Ovary (tissue), 9 donors: ENCODE results near the gene DXO. TPM values are rescaled to one million over a fixed set of nuclear protein-coding genes. Genes with fewer than 3 reads are reported as not detected.

Experiments
- DNase-seq, 5 donors: peaks; one replicate each; pipeline ENCODE4 v3.0.0-alpha.2; 2019 to 2020
- H3K27ac ChIP-seq, 2 donors: fragments of 200-600 bp; one replicate each; pipeline versions ENCODE4 v1.5.1 to v1.8.0; 2019 to 2022
- H3K27me3 ChIP-seq: fragments of 200-600 bp; one replicate; pipeline ENCODE4 v1.8.0; 2022
- H3K36me3 ChIP-seq: fragments of 200-600 bp; sonication (generic); one replicate; pipeline ENCODE4 v1.5.1; 2019
- H3K4me1 ChIP-seq: one replicate; pipeline ENCODE4 v1.8.1; 2013; ENCODE audit warnings: mild to moderate bottlenecking, moderate library complexity; ENCODE audit not compliant: insufficient read depth
- H3K4me3 ChIP-seq: fragments of 200-600 bp; sonication (generic); one replicate; pipeline ENCODE4 v1.5.1; 2017
- H3K9me3 ChIP-seq, 2 donors: fragments of 200-600 bp in 1 of 2; sonication (generic) in 1 of 2; one replicate each; pipeline versions ENCODE4 v1.5.1 to v1.8.1; 2013 to 2019; ENCODE audit warnings: mild to moderate bottlenecking in 1 of 2, moderate library complexity in 1 of 2
- EP300 ChIP-seq: sonication (generic); formaldehyde crosslinking; IDR thresholded peaks from one replicate; pipeline ENCODE4 v1.6.1; 2017; ENCODE audit warnings: antibody characterized with exemption
- POLR2A ChIP-seq: fragments of 450-650 bp; IDR thresholded peaks from one replicate; pipeline ENCODE4 v1.6.1; 2017; ENCODE audit warnings: antibody characterized with exemption, mild to moderate bottlenecking, moderate library complexity
- WGBS, 3 donors: extraction: QIAGEN DNeasy Blood & Tissue Kit in 1 of 3; methylation state at CpG; one replicate each; pipeline versions ENCODE4 v1.1.5 to v1.1.7; 2013 to 2017; 5-methylcytosine and 5-hydroxymethylcytosine counted together
- intact Hi-C, 4 donors: fragments of 100-400 bp; cut with DNase I; formaldehyde crosslinking; loops; one replicate each; pipeline versions ENCODE4 v1.11.0 to v1.15.1; 2022 to 2023
- microRNA counts: library from miRNA; unstranded; fragments of <30 nt; microRNA quantifications from one replicate; lab custom pipeline; 2016
- microRNA-seq, 3 donors: library from miRNA; unstranded; fragments of <30 nt; microRNA quantifications; one replicate each; pipeline versions ENCODE4 to v1.2.0, GENCODE V29; 2019 to 2020
- polyA plus RNA-seq, 2 donors: library from polyadenylated mRNA; stranded (reverse); fragments of 200-250 nt in 1 of 2; fragments of 350-450 nt in 1 of 2; fragmentation: Illumina TruSeq in 1 of 2; extraction: RNeasy Lipid Tissue Mini Kit (QIAGEN cat#74804) in 1 of 2; gene quantifications; one replicate each; pipeline ENCODE4 v1.2.3, GENCODE V29; 2013 to 2014
- small RNA-seq: library from RNA; depleted of rRNA; stranded (forward); fragments of <200 nt; gene quantifications from one replicate; pipeline ENCODE3, GENCODE V24; 2016
- total RNA-seq, 7 donors: library from RNA; depleted of rRNA in 2 of 7; stranded (reverse); fragments of >200 nt in 2 of 7; fragmentation: NEBNext Ultra II Directional in 3 of 7; extraction: Animal tissue kit (Norgen Biotek cat#: 25700) in 3 of 7; gene quantifications; one replicate each; pipeline versions ENCODE4 v1.1.0 to v1.2.4, GENCODE V29; 2016 to 2023
- TF ChIP-seq, protein P1 (sequence below), 3 donors: fragments of 450-650 bp in 2 of 3; fragments of 200-600 bp in 1 of 3; IDR thresholded peaks; one replicate each; pipeline versions ENCODE4 v1.5.1 to v1.8.0; 2016 to 2022; ENCODE audit warnings: antibody characterized with exemption in 3 of 3, mild to moderate bottlenecking in 1 of 3
- donor health status: DM: no; HTN: no; CAD: no; lungs with moderate emphysema.
- donor health status: DM: no; HTN: no; CAD: no.
- donor health status: Bipolar disorder and iron deficiency.
- donor health status: DM: yes; HTN: yes; CAD: no.
- donor health status: DM: no; HTN: no; CAD: no.
- donor health status: DM: yes; HTN: yes; CAD: no.

DXO gene
- total and polyA plus RNA-seq, 9 donors, result 11.7 to 42.8 (median 26.7) TPM

GRCh38 chr6:31920811-31921210 is 51.1 kb downstream of the DXO start:
- no peaks in the 10 kb centered on the region for H3K9me3 ChIP-seq
- WGBS, 3 donors, result 70 to 83% (median 71%) methylated on average over 2 of the region's 2 CpGs
- no peaks in the 10 kb centered on the region for H3K4me1 ChIP-seq
- H3K36me3 ChIP-seq, result no peaks in the 10 kb centered on the region
- no peak overlapping the region for H3K27ac ChIP-seq
- DNase-seq, result no peak
- intact Hi-C loops, result no loop called here
- no peak overlapping the region for H3K4me3 ChIP-seq
- TF ChIP-seq POLR2A, result no peak
- TF ChIP-seq EP300, result no peak
- TF ChIP-seq, protein P1, sequence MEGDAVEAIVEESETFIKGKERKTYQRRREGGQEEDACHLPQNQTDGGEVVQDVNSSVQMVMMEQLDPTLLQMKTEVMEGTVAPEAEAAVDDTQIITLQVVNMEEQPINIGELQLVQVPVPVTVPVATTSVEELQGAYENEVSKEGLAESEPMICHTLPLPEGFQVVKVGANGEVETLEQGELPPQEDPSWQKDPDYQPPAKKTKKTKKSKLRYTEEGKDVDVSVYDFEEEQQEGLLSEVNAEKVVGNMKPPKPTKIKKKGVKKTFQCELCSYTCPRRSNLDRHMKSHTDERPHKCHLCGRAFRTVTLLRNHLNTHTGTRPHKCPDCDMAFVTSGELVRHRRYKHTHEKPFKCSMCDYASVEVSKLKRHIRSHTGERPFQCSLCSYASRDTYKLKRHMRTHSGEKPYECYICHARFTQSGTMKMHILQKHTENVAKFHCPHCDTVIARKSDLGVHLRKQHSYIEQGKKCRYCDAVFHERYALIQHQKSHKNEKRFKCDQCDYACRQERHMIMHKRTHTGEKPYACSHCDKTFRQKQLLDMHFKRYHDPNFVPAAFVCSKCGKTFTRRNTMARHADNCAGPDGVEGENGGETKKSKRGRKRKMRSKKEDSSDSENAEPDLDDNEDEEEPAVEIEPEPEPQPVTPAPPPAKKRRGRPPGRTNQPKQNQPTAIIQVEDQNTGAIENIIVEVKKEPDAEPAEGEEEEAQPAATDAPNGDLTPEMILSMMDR (IDR thresholded peaks at IDR 0.05), result no peak
- H3K27me3 ChIP-seq, result no peaks in the 10 kb centered on the region

MicroRNAs within 50 kb of the gene (microRNA counts, 767-probe panel; counts per million panel counts)
- 530 counts per million, percentile 78 among the panel's probes with 10 or more counts for microRNA hsa-miR-1236 (lab: Ali Mortazavi, UCI)

Small RNAs within 50 kb of the gene (microRNA-seq; reads per million reads assigned to microRNA genes)
- 0 to 0.32 (median 0) reads per million in 3 donors for gene MIR1236

Small RNAs within 50 kb of the gene (small RNA-seq; reads per million reads assigned to genes)
- gene AL645922.1, result not detected

Other genes with a start within 250 kb of the DXO start
Only the 30 nearest of the 33 such genes appear.
- 10 to 100 TPM in 4 of 7 donors, 1 to 10 TPM in 3; 8.6 to 19.1 (median 14.5) TPM for gene MSH5, start 232.1 kb downstream of the DXO start, total RNA-seq
- gene MSH5, start 232.1 kb downstream of the DXO start, polyA plus RNA-seq, result 1 to 10 TPM; 4.8 to 7.8 TPM
- 1 to 10 TPM in 5 of 7 donors, under 1 TPM in 1, not detected in 1; 0.94 to 5.2 (median 3.6) TPM for gene SAPCD1, start 209.5 kb downstream of the DXO start, total RNA-seq
- 1 to 10 TPM; 1.6 to 2.9 TPM for gene SAPCD1, start 209.5 kb downstream of the DXO start, polyA plus RNA-seq
- gene VWA7, start 194.8 kb downstream of the DXO start, total RNA-seq, result 10 to 100 TPM in 1 of 7 donors, 1 to 10 TPM in 5, under 1 TPM in 1; 0.48 to 25.2 (median 1.7) TPM
- gene VWA7, start 194.8 kb downstream of the DXO start, polyA plus RNA-seq, result under 1 TPM; 0.18 to 0.62 TPM
- 10 to 100 TPM; 16.0 to 73.6 (median 44.1) TPM for gene VARS1, start 176.4 kb downstream of the DXO start, total RNA-seq
- gene VARS1, start 176.4 kb downstream of the DXO start, polyA plus RNA-seq, result 10 to 100 TPM; 21.1 to 29.8 TPM
- gene LSM2, start 165.2 kb downstream of the DXO start, total RNA-seq, result 10 to 100 TPM; 35.9 to 58.3 (median 47.5) TPM
- gene LSM2, start 165.2 kb downstream of the DXO start, polyA plus RNA-seq, result 10 to 100 TPM; 51.2 to 90.7 TPM
- gene HSPA1L, start 156.9 kb downstream of the DXO start, total RNA-seq, result 1 to 10 TPM; 1.3 to 6.1 (median 3.9) TPM
- gene HSPA1L, start 156.9 kb downstream of the DXO start, polyA plus RNA-seq, result 1 to 10 TPM; 3.2 to 6.1 TPM
- gene HSPA1A, start 156.6 kb downstream of the DXO start, total RNA-seq, result 100 to 1,000 TPM in 5 of 7 donors, 10 to 100 TPM in 2; 51.5 to 340 (median 140) TPM
- 10 to 100 TPM; 44.6 to 83.1 TPM for gene HSPA1A, start 156.6 kb downstream of the DXO start, polyA plus RNA-seq
- gene HSPA1B, start 144.4 kb downstream of the DXO start, total RNA-seq, result 100 to 1,000 TPM; 119 to 506 (median 196) TPM
- 10 to 100 TPM; 41.9 to 66.0 TPM for gene HSPA1B, start 144.4 kb downstream of the DXO start, polyA plus RNA-seq
- gene NEU1, start 109.3 kb downstream of the DXO start, total RNA-seq, result 10 to 100 TPM; 23.7 to 35.7 (median 28.2) TPM
- gene NEU1, start 109.3 kb downstream of the DXO start, polyA plus RNA-seq, result 10 to 100 TPM; 26.3 to 61.1 TPM
- gene SLC44A4, start 93.1 kb downstream of the DXO start, total RNA-seq, result 10 to 100 TPM in 1 of 7 donors, 1 to 10 TPM in 6; 1.4 to 54.8 (median 6.4) TPM
- 1 to 10 TPM; 1.8 to 2.5 TPM for gene SLC44A4, start 93.1 kb downstream of the DXO start, polyA plus RNA-seq
- gene EHMT2, start 74.4 kb downstream of the DXO start, total RNA-seq, result 10 to 100 TPM; 23.1 to 71.7 (median 57.7) TPM
- 10 to 100 TPM; 19.7 to 48.4 TPM for gene EHMT2, start 74.4 kb downstream of the DXO start, polyA plus RNA-seq
- gene ZBTB12, start 70.1 kb downstream of the DXO start, total RNA-seq, result 10 to 100 TPM in 5 of 7 donors, 1 to 10 TPM in 2; 1.9 to 24.8 (median 10.8) TPM
- gene ZBTB12, start 70.1 kb downstream of the DXO start, polyA plus RNA-seq, result 10 to 100 TPM in 1 of 2 donors, 1 to 10 TPM in 1; 2.4 to 10.3 TPM
- gene C2, start 44.4 kb downstream of the DXO start, total RNA-seq, result 10 to 100 TPM in 4 of 7 donors, 1 to 10 TPM in 3; 1.4 to 23.0 (median 11.4) TPM
- gene C2, start 44.4 kb downstream of the DXO start, polyA plus RNA-seq, result 10 to 100 TPM in 1 of 2 donors, 1 to 10 TPM in 1; 8.6 to 32.6 TPM
- gene CFB, start 26.0 kb downstream of the DXO start, total RNA-seq, result 100 to 1,000 TPM in 1 of 7 donors, 10 to 100 TPM in 6; 11.3 to 231 (median 23.8) TPM
- gene CFB, start 26.0 kb downstream of the DXO start, polyA plus RNA-seq, result 10 to 100 TPM; 19.1 to 20.4 TPM
- 10 to 100 TPM; 59.2 to 75.0 (median 65.8) TPM for gene NELFE, start 13.2 kb downstream of the DXO start, total RNA-seq
- 10 to 100 TPM; 54.8 to 84.5 TPM for gene NELFE, start 13.2 kb downstream of the DXO start, polyA plus RNA-seq
- 10 to 100 TPM; 37.2 to 59.4 (median 51.5) TPM for gene SKIC2, start 13.0 kb downstream of the DXO start, total RNA-seq
- gene SKIC2, start 13.0 kb downstream of the DXO start, polyA plus RNA-seq, result 10 to 100 TPM; 24.6 to 36.3 TPM
- gene C4A, start 9.9 kb upstream of the DXO start, total RNA-seq, result 1,000 to 10,000 TPM in 1 of 7 donors, 100 to 1,000 TPM in 6; 147 to 1,617 (median 248) TPM
- 100 to 1,000 TPM; 114 to 324 TPM for gene C4A, start 9.9 kb upstream of the DXO start, polyA plus RNA-seq
- gene C4B, start 42.7 kb upstream of the DXO start, total RNA-seq, result 1,000 to 10,000 TPM in 1 of 7 donors, 100 to 1,000 TPM in 6; 163 to 1,673 (median 271) TPM
- gene C4B, start 42.7 kb upstream of the DXO start, polyA plus RNA-seq, result 100 to 1,000 TPM in 1 of 2 donors, 10 to 100 TPM in 1; 97.4 to 326 TPM
- 10 to 100 TPM in 1 of 7 donors, 1 to 10 TPM in 6; 2.4 to 21.7 (median 8.8) TPM for gene CYP21A2, start 66.3 kb upstream of the DXO start, total RNA-seq
- 1 to 10 TPM; 1.9 to 4.8 TPM for gene CYP21A2, start 66.3 kb upstream of the DXO start, polyA plus RNA-seq
- gene TNXB, start 137.2 kb upstream of the DXO start, total RNA-seq, result 100 to 1,000 TPM in 6 of 7 donors, 10 to 100 TPM in 1; 58.5 to 334 (median 205) TPM
- 100 to 1,000 TPM in 1 of 2 donors, 10 to 100 TPM in 1; 13.3 to 114 TPM for gene TNXB, start 137.2 kb upstream of the DXO start, polyA plus RNA-seq
- gene ATF6B, start 156.1 kb upstream of the DXO start, total RNA-seq, result 100 to 1,000 TPM in 1 of 7 donors, 10 to 100 TPM in 6; 27.8 to 100 (median 84.5) TPM
- gene ATF6B, start 156.1 kb upstream of the DXO start, polyA plus RNA-seq, result 10 to 100 TPM; 37.9 to 70.3 TPM
- gene FKBPL, start 158.2 kb upstream of the DXO start, total RNA-seq, result 1 to 10 TPM; 1.7 to 4.6 (median 4.1) TPM
- 1 to 10 TPM; 4.2 to 5.5 TPM for gene FKBPL, start 158.2 kb upstream of the DXO start, polyA plus RNA-seq
- gene PRRT1, start 179.8 kb upstream of the DXO start, total RNA-seq, result 10 to 100 TPM in 5 of 7 donors, 1 to 10 TPM in 2; 2.4 to 44.1 (median 28.0) TPM
- 10 to 100 TPM; 16.3 to 27.7 TPM for gene PRRT1, start 179.8 kb upstream of the DXO start, polyA plus RNA-seq
- gene PPT2, start 182.0 kb upstream of the DXO start, total RNA-seq, result 10 to 100 TPM; 33.5 to 63.9 (median 43.9) TPM
- 10 to 100 TPM; 34.4 to 53.1 TPM for gene PPT2, start 182.0 kb upstream of the DXO start, polyA plus RNA-seq
- gene EGFL8, start 192.5 kb upstream of the DXO start, total RNA-seq, result 10 to 100 TPM; 11.8 to 47.3 (median 36.8) TPM
- gene EGFL8, start 192.5 kb upstream of the DXO start, polyA plus RNA-seq, result 10 to 100 TPM; 29.8 to 36.7 TPM
- gene AGPAT1, start 203.9 kb upstream of the DXO start, total RNA-seq, result 10 to 100 TPM; 29.6 to 82.4 (median 60.6) TPM
- 10 to 100 TPM; 53.5 to 75.7 TPM for gene AGPAT1, start 203.9 kb upstream of the DXO start, polyA plus RNA-seq
- 10 to 100 TPM; 49.2 to 81.6 (median 75.4) TPM for gene RNF5, start 206.3 kb upstream of the DXO start, total RNA-seq
- 100 to 1,000 TPM in 1 of 2 donors, 10 to 100 TPM in 1; 88.6 to 103 TPM for gene RNF5, start 206.3 kb upstream of the DXO start, polyA plus RNA-seq
- 10 to 100 TPM in 1 of 7 donors, 1 to 10 TPM in 6; 3.4 to 12.8 (median 8.1) TPM for gene AGER, start 212.1 kb upstream of the DXO start, total RNA-seq
- 1 to 10 TPM; 5.1 to 5.9 TPM for gene AGER, start 212.1 kb upstream of the DXO start, polyA plus RNA-seq
- gene PBX2, start 218.1 kb upstream of the DXO start, total RNA-seq, result 100 to 1,000 TPM in 4 of 7 donors, 10 to 100 TPM in 3; 39.3 to 110 (median 100) TPM
- gene PBX2, start 218.1 kb upstream of the DXO start, polyA plus RNA-seq, result 10 to 100 TPM; 74.0 to 75.5 TPM
- gene GPSM3, start 220.5 kb upstream of the DXO start, total RNA-seq, result 1 to 10 TPM; 3.1 to 8.4 (median 4.7) TPM
- 1 to 10 TPM; 5.4 to 8.7 TPM for gene GPSM3, start 220.5 kb upstream of the DXO start, polyA plus RNA-seq